Body of pancreas (tissue), 4 donors: ENCODE results near the gene ZG16B. TPM values are rescaled to one million over a fixed set of nuclear protein-coding genes. Genes with fewer than 3 reads are reported as not detected.
A peak's percentile ranks its signal among the peaks of the same experiment; 100 is the strongest.

Experiments
- ATAC-seq: fragments of 150-250 bp; one replicate; pipeline ENCODE4 v1.9.1; 2016
- DNase-seq, 4 donors: peaks; one replicate each; pipeline ENCODE4 v3.0.0-alpha.2; 2019
- H3K27ac ChIP-seq, 4 donors: fragments of 200-600 bp; sonication (generic); 1 replicate in 3 of 4; 2 replicates in 1 of 4; pipeline versions ENCODE4 v1.5.1 to v1.6.1; 2016 to 2019; ENCODE audit warnings: mild to moderate bottlenecking in 1 of 4, mixed read lengths in 1 of 4, moderate library complexity in 1 of 4
- H3K27me3 ChIP-seq, 2 donors: fragments of 200-600 bp; sonication (generic); one replicate each; pipeline ENCODE4 v1.6.0; 2016; ENCODE audit warnings: mild to moderate bottlenecking in 1 of 2
- H3K36me3 ChIP-seq, 2 donors: fragments of 200-600 bp; sonication (generic); replicated peaks in 1 of 2; 2 replicates each; pipeline ENCODE4 v1.5.1; 2016; ENCODE audit warnings: low read depth in 2 of 2; ENCODE audit not compliant: insufficient read depth in 1 of 2
- H3K4me1 ChIP-seq: fragments of 200-600 bp; sonication (generic); one replicate; pipeline ENCODE4 v1.6.0; 2016
- H3K4me3 ChIP-seq, 2 donors: fragments of 200-600 bp; sonication (generic); 1 replicate in 1 of 2; 2 replicates in 1 of 2; pipeline ENCODE4 v1.5.1; 2016 to 2019
- H3K9me3 ChIP-seq, 3 donors: fragments of 200-600 bp; sonication (generic); 1 replicate in 2 of 3; 2 replicates in 1 of 3; pipeline ENCODE4 v1.5.1; 2016
- CTCF ChIP-seq, 7 experiments: fragments of 450-650 bp in 4 of 7; fragments of 200-600 bp in 3 of 7; sonication (generic) in 3 of 7; IDR thresholded peaks; one replicate each; pipeline ENCODE4 v1.5.1; 2016 to 2019; ENCODE audit warnings: antibody characterized with exemption in 7 of 7
- POLR2A ChIP-seq, 3 donors: fragments of 450-650 bp; IDR thresholded peaks; one replicate each; pipeline ENCODE4 v1.6.1; 2016; ENCODE audit warnings: antibody characterized with exemption in 3 of 3, mild to moderate bottlenecking in 2 of 3
- WGBS, 2 donors: methylation state at CpG; one replicate each; pipeline ENCODE4 v1.1.5; 2017; 5-methylcytosine and 5-hydroxymethylcytosine counted together
- intact Hi-C: fragments of 100-400 bp; cut with DNase I; formaldehyde crosslinking; loops from one replicate; pipeline ENCODE4 v1.15.1; 2023
- total RNA-seq, 2 donors: library from RNA; depleted of rRNA; stranded (reverse); fragments of >200 nt; gene quantifications; one replicate each; pipeline ENCODE4 v1.1.0, GENCODE V29; 2016

ZG16B gene
- total RNA-seq, 2 donors from 2014 or later = not detected

DNA sequence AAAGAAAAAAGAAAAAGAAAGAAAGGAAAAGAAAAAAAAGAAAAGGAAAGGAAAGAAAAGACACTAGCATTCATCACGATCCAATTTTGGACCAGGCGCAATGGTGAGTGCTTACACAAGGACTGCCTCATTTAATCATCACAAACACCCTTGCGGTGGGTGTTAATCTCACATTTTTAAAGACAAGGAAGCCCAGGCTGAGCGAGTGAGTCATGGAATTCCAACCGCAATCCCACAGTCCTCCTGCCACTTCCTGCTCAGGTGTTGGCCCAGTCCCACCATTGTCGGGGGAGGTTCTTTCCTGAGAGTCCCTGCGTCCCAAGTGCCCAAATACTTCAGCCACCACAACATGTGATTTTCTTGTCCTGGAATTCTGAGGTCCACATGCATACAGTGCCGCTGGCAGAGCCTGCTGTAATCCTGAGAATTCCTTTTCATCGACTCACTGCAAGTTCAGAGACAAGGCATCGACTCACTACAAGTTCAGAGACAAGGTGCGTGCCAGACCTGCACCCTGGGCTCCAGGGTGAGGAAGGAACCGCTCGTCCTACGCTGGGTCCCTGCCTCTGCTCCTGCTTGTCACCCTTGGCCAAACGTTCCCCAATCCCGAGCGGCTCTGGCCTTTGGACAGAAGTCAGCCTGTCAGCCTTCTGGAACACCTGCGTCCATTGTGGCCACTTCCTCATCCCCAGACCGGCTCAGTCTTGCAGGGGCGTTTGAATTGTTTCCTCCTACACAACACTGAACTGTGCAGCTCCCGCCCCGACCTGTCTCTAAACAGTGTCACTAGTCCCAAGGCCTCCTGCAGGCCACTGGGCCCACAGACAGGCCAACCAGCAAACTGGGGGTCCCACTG is 5.8 kb downstream of the ZG16B start:
- peak overlapping the region; percentile 62 to 85 (median 78) for H3K27ac ChIP-seq
- intact Hi-C loops = no loop called here
- no peak overlapping the region for H3K4me3 ChIP-seq
- H3K4me1 ChIP-seq = no peaks in the 10 kb centered on the region
- H3K36me3 ChIP-seq = no peaks in the 10 kb centered on the region
- H3K9me3 ChIP-seq = no peaks in the 10 kb centered on the region
- peak in 2 of 3 donors; percentile 38 to 59 for TF ChIP-seq POLR2A (IDR thresholded peaks at IDR 0.05)
- peak in 4 of 7 experiments; percentile 11 to 39 (median 35) for TF ChIP-seq CTCF (IDR thresholded peaks at IDR 0.05)
- 24 to 29% methylated on average over 19 to 22 of the region's 22 CpGs for WGBS, 2 donors
- DNase-seq (peak; percentile 62 to 82 (median 73)), ATAC-seq (peak; percentile 83)
- H3K27me3 ChIP-seq = no peaks in the 10 kb centered on the region

DNA sequence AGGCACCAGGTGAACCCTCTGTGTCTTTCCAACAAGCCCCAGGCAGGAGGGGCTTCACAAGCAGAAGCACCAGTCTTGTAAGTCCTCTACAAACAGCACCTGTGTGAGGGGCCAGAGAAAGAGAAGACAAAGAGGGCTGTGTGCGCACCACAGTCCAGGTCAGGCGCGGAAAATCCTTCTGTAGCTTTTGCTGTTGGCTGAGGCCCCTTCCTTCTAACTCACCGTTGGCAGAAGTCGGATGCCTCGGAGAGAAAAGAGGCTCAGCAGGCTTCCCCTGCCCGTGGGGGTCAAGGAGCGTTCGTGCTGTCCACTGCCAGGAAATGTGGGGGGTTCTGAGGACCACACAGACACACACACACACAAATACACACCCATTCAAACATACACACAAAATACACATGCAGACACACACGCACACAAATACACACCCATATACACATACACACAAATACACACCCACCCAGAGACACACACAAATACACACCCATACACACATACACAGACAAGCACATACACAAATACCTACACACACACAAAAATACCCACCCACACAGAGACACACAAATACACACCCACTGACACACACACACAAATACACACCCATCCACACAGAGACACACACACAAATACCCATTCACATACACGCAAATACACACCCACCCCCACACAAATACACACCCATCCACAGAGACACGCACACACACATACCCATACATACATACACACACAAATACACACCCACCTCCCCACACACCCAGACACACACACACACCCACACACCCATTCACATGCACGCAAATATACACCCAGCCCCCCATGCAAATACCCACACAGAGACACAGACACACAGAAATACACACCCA is 6.8 kb downstream of the ZG16B start:
- no peak for ATAC-seq
- TF ChIP-seq CTCF (IDR thresholded peaks at IDR 0.05) = no peak
- no peak for TF ChIP-seq POLR2A (IDR thresholded peaks at IDR 0.05)
- peaks cover under 1% of the 10 kb centered on the region for H3K4me1 ChIP-seq
- intact Hi-C loops = no loop called here
- H3K4me3 ChIP-seq = no peak overlapping the region
- H3K27me3 ChIP-seq = no peaks in the 10 kb centered on the region
- no peaks in the 10 kb centered on the region for H3K36me3 ChIP-seq
- H3K9me3 ChIP-seq = no peaks in the 10 kb centered on the region
- DNase-seq = no peak
- peak overlapping the region; percentile 62 to 85 (median 78) for H3K27ac ChIP-seq
- 44 to 50% methylated on average over 10 to 13 of the region's 13 CpGs for WGBS, 2 donors

- Histone ChIP-seq H3K27me3 (no peaks in the 10 kb centered on the region), H3K9me3 (no peaks in the 10 kb centered on the region), H3K4me1 (peaks cover 8% of the 10 kb centered on the region), H3K27ac (no peak overlapping the region), H3K36me3 (no peaks in the 10 kb centered on the region), H3K4me3 (no peak overlapping the region)
- 1% methylated on average over 12 of the region's 12 CpGs; no CpG with 5 or more reads in 1 of the 2 donors for WGBS, 2 donors
- DNase-seq (peak; percentile 77 to 83 (median 80)), ATAC-seq (peak; percentile 74)
- TF ChIP-seq CTCF (IDR thresholded peaks at IDR 0.05) (peak; percentile 63 to 93 (median 88)), POLR2A (IDR thresholded peaks at IDR 0.05) (no peak)
- intact Hi-C loops = no loop called here
Observed at GRCh38 chr16:2838928-2839327, 8.8 kb downstream of the ZG16B start.

GRCh38 chr16:2839650-2840450 is 9.7 kb downstream of the ZG16B start:
- Histone ChIP-seq H3K36me3 (no peaks in the 10 kb centered on the region), H3K27me3 (no peaks in the 10 kb centered on the region), H3K9me3 (no peaks in the 10 kb centered on the region), H3K4me3 (no peak overlapping the region), H3K4me1 (peaks cover 8% of the 10 kb centered on the region), H3K27ac (no peak overlapping the region)
- no peak for TF ChIP-seq CTCF (IDR thresholded peaks at IDR 0.05)
- no peak for DNase-seq
- 58 to 63% methylated on average over 1 to 15 of the region's 15 CpGs for WGBS, 2 donors
- ATAC-seq = no peak
- intact Hi-C loops = no loop called here
